Fibroblast of skin of abdomen (primary cell): ENCODE data around the gene SEZ6.
A peak's percentile ranks its signal among the peaks of the same experiment; 100 is the strongest.

Experiments used
- DNase-seq: peaks from one replicate; pipeline ENCODE4 v3.0.0-alpha.2; 2013

SEZ6 gene

GRCh38 chr17:29037739-29038084 is 31.9 kb upstream of the SEZ6 start:
- no peak for DNase-seq

- no peak for DNase-seq
Observed at GRCh38 chr17:29036584-29036983, 30.8 kb upstream of the SEZ6 start.

GRCh38 chr17:29034510-29034909 is 28.7 kb upstream of the SEZ6 start:
- DNase-seq = no peak

- DNase-seq = no peak
Observed at GRCh38 chr17:29032857-29033197, 27.0 kb upstream of the SEZ6 start.

- no peak for DNase-seq
Observed at GRCh38 chr17:29032013-29032856, 26.4 kb upstream of the SEZ6 start.

- DNase-seq = no peak
Observed at GRCh38 chr17:29031488-29031887, 25.7 kb upstream of the SEZ6 start.

GRCh38 chr17:29024316-29024952 is 18.6 kb upstream of the SEZ6 start:
- no peak for DNase-seq

GRCh38 chr17:29022074-29022473 is 16.2 kb upstream of the SEZ6 start:
- DNase-seq = no peak

GRCh38 chr17:29021226-29021625 is 15.4 kb upstream of the SEZ6 start:
- DNase-seq = no peak

- no peak for DNase-seq
Observed at GRCh38 chr17:29020576-29020975, 14.7 kb upstream of the SEZ6 start.

- DNase-seq = no peak
Observed at GRCh38 chr17:29019475-29020181, 13.8 kb upstream of the SEZ6 start.

GRCh38 chr17:29018788-29019474 is 13.1 kb upstream of the SEZ6 start:
- no peak for DNase-seq

- DNase-seq = no peak
Observed at GRCh38 chr17:29016345-29017210, 10.7 kb upstream of the SEZ6 start.

- DNase-seq = no peak
Observed at GRCh38 chr17:29014716-29015115, 8.9 kb upstream of the SEZ6 start.

- no peak for DNase-seq
Observed at GRCh38 chr17:29012535-29012934, 6.7 kb upstream of the SEZ6 start.

GRCh38 chr17:29010586-29010985 is 4.8 kb upstream of the SEZ6 start:
- no peak for DNase-seq

- no peak for DNase-seq
Observed at GRCh38 chr17:29010129-29010528, 4.3 kb upstream of the SEZ6 start.

- no peak for DNase-seq
Observed at GRCh38 chr17:29008591-29008990, 2.8 kb upstream of the SEZ6 start.

- peak; percentile 30 for DNase-seq
Observed at GRCh38 chr17:29007860-29008455, 2.1 kb upstream of the SEZ6 start.

- no peak for DNase-seq
Observed at GRCh38 chr17:29007456-29007855, 1.6 kb upstream of the SEZ6 start.

- DNase-seq = peak; percentile 20
Observed at GRCh38 chr17:29004081-29004692, 1.6 kb downstream of the SEZ6 start.
